CD14-positive monocyte (primary cell): ENCODE data around the gene MAGEA1. TPM values are rescaled to one million over a fixed set of nuclear protein-coding genes. Genes with fewer than 3 reads are reported as not detected.

Experiments used
- DNase-seq, 3 donors: peaks; one replicate each; pipeline ENCODE4 v3.0.0-alpha.2; 2011 to 2022
- H2AFZ ChIP-seq: 2 replicates; pipeline ENCODE4 v1.6.0; 2012; ENCODE audit warnings: mild to moderate bottlenecking, low read depth, low read length, inconsistent platforms; ENCODE audit not compliant: insufficient read depth, poor library complexity, severe bottlenecking
- H3K27ac ChIP-seq, 2 donors: 1 replicate in 1 of 2; 2 replicates in 1 of 2; pipeline ENCODE4 v1.5.1; 2012 to 2013; ENCODE audit warnings: low read length in 2 of 2, control low read depth in 1 of 2, inconsistent platforms in 1 of 2, low read depth in 1 of 2, mild to moderate bottlenecking in 1 of 2
- H3K27me3 ChIP-seq, 2 donors: one replicate each; pipeline versions ENCODE4 v1.6.0 to v1.6.1; 2011 to 2013; ENCODE audit warnings: low read length in 2 of 2; ENCODE audit not compliant: control insufficient read depth in 2 of 2, insufficient read depth in 2 of 2
- H3K36me3 ChIP-seq, 2 donors: replicated peaks in 1 of 2; 1 replicate in 1 of 2; 2 replicates in 1 of 2; pipeline versions ENCODE4 v1.5.1 to v1.6.1; 2012 to 2013; ENCODE audit warnings: low read length in 2 of 2, control low read depth in 1 of 2, inconsistent platforms in 1 of 2, mild to moderate bottlenecking in 1 of 2; ENCODE audit not compliant: insufficient read depth in 2 of 2, control insufficient read depth in 1 of 2
- H3K4me1 ChIP-seq, 2 donors: 1 replicate in 1 of 2; 2 replicates in 1 of 2; pipeline versions ENCODE4 v1.5.1 to v1.6.1; 2012 to 2013; ENCODE audit warnings: low read length in 2 of 2, control low read depth in 1 of 2, inconsistent platforms in 1 of 2, mild to moderate bottlenecking in 1 of 2, moderate library complexity in 1 of 2; ENCODE audit not compliant: insufficient read depth in 2 of 2, control insufficient read depth in 1 of 2
- H3K4me2 ChIP-seq: replicated peaks from 2 replicates; pipeline ENCODE3; 2012; ENCODE audit warnings: low read length, moderate library complexity, mild to moderate bottlenecking; ENCODE audit not compliant: poor library complexity, severe bottlenecking; ENCODE audit errors: extremely low read depth
- H3K4me3 ChIP-seq, 3 experiments: fragments of 200-600 bp in 1 of 3; sonication (generic) in 1 of 3; replicated peaks in 1 of 3; 1 replicate in 2 of 3; 2 replicates in 1 of 3; pipeline ENCODE4 v1.5.1; 2011 to 2013; ENCODE audit warnings: low read length in 3 of 3, mild to moderate bottlenecking in 3 of 3, control low read depth in 2 of 3, low read depth in 2 of 3, inconsistent platforms in 1 of 3, moderate library complexity in 1 of 3
- H3K79me2 ChIP-seq: 2 replicates; pipeline ENCODE4 v1.6.0; 2012; ENCODE audit warnings: mild to moderate bottlenecking, control low read depth, inconsistent platforms, low read length, moderate library complexity; ENCODE audit not compliant: insufficient read depth
- H3K9ac ChIP-seq: 2 replicates; pipeline ENCODE4 v1.6.0; 2017; ENCODE audit warnings: low read length, mild to moderate bottlenecking; ENCODE audit not compliant: insufficient read depth, poor library complexity, severe bottlenecking
- H3K9me3 ChIP-seq, 2 donors: replicated peaks in 1 of 2; 1 replicate in 1 of 2; 2 replicates in 1 of 2; pipeline versions ENCODE4 v1.5.1 to v1.6.1; 2012 to 2013; ENCODE audit warnings: low read length in 2 of 2, control low read depth in 1 of 2; ENCODE audit not compliant: control insufficient read depth in 1 of 2, insufficient read depth in 1 of 2
- H4K20me1 ChIP-seq: 2 replicates; pipeline ENCODE4 v1.6.0; 2012; ENCODE audit warnings: mild to moderate bottlenecking, low read length, control low read depth, moderate library complexity; ENCODE audit not compliant: insufficient read depth
- H3K27ac Mint-ChIP-seq, 7 donors: one replicate each; pipeline ENCODE4 v1.8.0; 2020; ENCODE audit warnings: mild to moderate bottlenecking in 7 of 7, mixed read lengths in 7 of 7, moderate library complexity in 6 of 7, inconsistent platforms in 2 of 7
- H3K27me3 Mint-ChIP-seq, 3 donors: one replicate each; pipeline ENCODE4 v1.8.0; 2021 to 2022; ENCODE audit warnings: low read depth in 3 of 3, mild to moderate bottlenecking in 3 of 3, mixed read lengths in 3 of 3, moderate library complexity in 3 of 3, inconsistent platforms in 1 of 3
- H3K36me3 Mint-ChIP-seq, 2 donors: one replicate each; pipeline ENCODE4 v1.8.0; 2020; ENCODE audit warnings: mixed read lengths in 2 of 2, inconsistent platforms in 1 of 2, mild to moderate bottlenecking in 1 of 2
- H3K4me1 Mint-ChIP-seq: one replicate; pipeline ENCODE4 v1.8.0; 2020; ENCODE audit warnings: mild to moderate bottlenecking, mixed read lengths
- H3K4me3 Mint-ChIP-seq, 2 donors: one replicate each; pipeline ENCODE4 v1.8.0; 2020; ENCODE audit warnings: mild to moderate bottlenecking in 2 of 2, mixed read lengths in 2 of 2, moderate library complexity in 1 of 2
- H3K9me3 Mint-ChIP-seq, 7 donors: one replicate each; pipeline ENCODE4 v1.8.0; 2020 to 2022; ENCODE audit warnings: mixed read lengths in 7 of 7, mild to moderate bottlenecking in 6 of 7, moderate library complexity in 6 of 7, inconsistent platforms in 2 of 7
- CTCF ChIP-seq: fragments of 200-600 bp; IDR thresholded peaks from one replicate; pipeline ENCODE4 v1.8.0; 2022; ENCODE audit warnings: antibody characterized with exemption, mild to moderate bottlenecking
- WGBS: methylation state at CpG from one replicate; pipeline ENCODE4 v1.1.5; 2013; ENCODE audit warnings: missing lambda C conversion rate; ENCODE audit not compliant: insufficient coverage; 5-methylcytosine and 5-hydroxymethylcytosine counted together
- intact Hi-C, 2 donors: fragments of 100-400 bp; cut with micrococcal nuclease; formaldehyde crosslinking; loops; one replicate each; pipeline versions ENCODE4 v1.15.0 to v1.15.1; 2023
- polyA plus RNA-seq, 3 donors: library from polyadenylated mRNA; depleted of rRNA in 1 of 3; unstranded in 2 of 3; stranded (reverse) in 1 of 3; fragments of 300-500 nt in 2 of 3; fragments of >200 nt in 1 of 3; fragmentation: Illumina TruSeq in 2 of 3; gene quantifications; 1 replicate in 2 of 3; 2 replicates in 1 of 3; pipeline ENCODE4 v1.2.3, GENCODE V29; 2012 to 2021

MAGEA1 gene
- polyA plus RNA-seq, 3 donors: not detected

- H3K4me2 ChIP-seq: no peak overlapping the region
- H3K36me3 ChIP-seq: no peaks in the 10 kb centered on the region
- no peaks in the 10 kb centered on the region for H4K20me1 ChIP-seq
- no peak overlapping the region for H3K9ac ChIP-seq
- no peaks in the 10 kb centered on the region for H3K79me2 ChIP-seq
- WGBS: no CpG with 5 or more reads among the region's 1 CpG
- H3K27me3 ChIP-seq: no peaks in the 10 kb centered on the region
- no peak overlapping the region for H2AFZ ChIP-seq
- H3K27ac ChIP-seq: no peak overlapping the region
- H3K4me3 Mint-ChIP-seq: no peak overlapping the region
- TF ChIP-seq CTCF: no peak
- H3K27me3 Mint-ChIP-seq: peaks cover 2 to 8% (median 4%) of the 10 kb centered on the region in 3 donors
- H3K4me1 Mint-ChIP-seq: no peaks in the 10 kb centered on the region
- H3K36me3 Mint-ChIP-seq: no peaks in the 10 kb centered on the region
- no peak overlapping the region for H3K27ac Mint-ChIP-seq
- no peaks in the 10 kb centered on the region for H3K9me3 ChIP-seq
- DNase-seq: no peak
- no peaks in the 10 kb centered on the region for H3K4me1 ChIP-seq
- no peak overlapping the region for H3K4me3 ChIP-seq
- intact Hi-C loops: no loop called here
- peaks cover 0 to 2% (median 0%) of the 10 kb centered on the region in 7 donors for H3K9me3 Mint-ChIP-seq
These were observed 11.3 kb downstream of the MAGEA1 start for GRCh38 chrX:153190381-153190780.

- TF ChIP-seq CTCF: no peak
- H3K9me3 Mint-ChIP-seq: peaks cover 0 to 11% (median 6%) of the 10 kb centered on the region in 7 donors
- no peak overlapping the region for H3K4me3 Mint-ChIP-seq
- peaks cover 3 to 4% (median 4%) of the 10 kb centered on the region in 3 donors for H3K27me3 Mint-ChIP-seq
- no peak for DNase-seq
- H3K27ac Mint-ChIP-seq: no peak overlapping the region
- no peaks in the 10 kb centered on the region for H3K4me1 Mint-ChIP-seq
- Histone ChIP-seq H3K4me2 (no peak overlapping the region), H3K36me3 (no peaks in the 10 kb centered on the region), H3K27me3 (no peaks in the 10 kb centered on the region), H3K4me1 (no peaks in the 10 kb centered on the region), H3K9ac (no peak overlapping the region), H3K4me3 (no peak overlapping the region), H3K79me2 (no peaks in the 10 kb centered on the region), H3K27ac (no peak overlapping the region), H4K20me1 (no peaks in the 10 kb centered on the region), H3K9me3 (no peaks in the 10 kb centered on the region), H2AFZ (no peak overlapping the region)
- H3K36me3 Mint-ChIP-seq: no peaks in the 10 kb centered on the region
- WGBS: no CpG with 5 or more reads among the region's 2 CpGs
- intact Hi-C loops: no loop called here
These were observed 21.4 kb downstream of the MAGEA1 start for GRCh38 chrX:153200462-153200861.
